Left kidney (tissue), 8 donors: ENCODE results near the gene ACOT11. TPM values are rescaled to one million over a fixed set of nuclear protein-coding genes. Genes with fewer than 3 reads are reported as not detected.
"Not testable (repeated sequence)": the region's sequence is repeated elsewhere in the genome, so short reads cannot be mapped to it uniquely, and the experiment has no call there.

Experiments used
- DNase-seq: peaks from one replicate; pipeline ENCODE4 v3.0.0-alpha.2; 2013
- long read RNA-seq, 8 donors: transcript quantifications; one replicate each; lab custom pipeline, GENCODE V29; 2026
- polyA plus RNA-seq: library from polyadenylated mRNA; unstranded; fragments of 120-200 nt; gene quantifications from one replicate; pipeline ENCODE4 v1.2.1, GENCODE V29; 2013; ENCODE audit not compliant: insufficient read length

ACOT11 gene
- 13.6 TPM for polyA plus RNA-seq
- long read RNA-seq, donor 1, partial matches to known transcripts: 0 of 1 reads
- long read RNA-seq, donor 1, other reads (novel, unspliced or antisense): 0 of 1 reads
- long read RNA-seq, donor 2, partial matches to known transcripts: 0 of 14 reads
- long read RNA-seq, donor 2, other reads (novel, unspliced or antisense): 13 of 14 reads
- long read RNA-seq, donor 3, partial matches to known transcripts: 0 of 7 reads
- long read RNA-seq, donor 3, other reads (novel, unspliced or antisense): 7 of 7 reads
- long read RNA-seq, donor 4, partial matches to known transcripts: 28 of 28 reads
- long read RNA-seq, donor 4, other reads (novel, unspliced or antisense): 0 of 28 reads
- long read RNA-seq, donor 5, partial matches to known transcripts: 0 of 11 reads
- long read RNA-seq, donor 5, other reads (novel, unspliced or antisense): 9 of 11 reads
- long read RNA-seq, donor 6, partial matches to known transcripts: 21 of 21 reads
- long read RNA-seq, donor 6, other reads (novel, unspliced or antisense): 0 of 21 reads
- long read RNA-seq, donor 7, partial matches to known transcripts: 40 of 51 reads
- long read RNA-seq, donor 7, other reads (novel, unspliced or antisense): 10 of 51 reads
- long read RNA-seq, donor 8: 0 reads

DNA sequence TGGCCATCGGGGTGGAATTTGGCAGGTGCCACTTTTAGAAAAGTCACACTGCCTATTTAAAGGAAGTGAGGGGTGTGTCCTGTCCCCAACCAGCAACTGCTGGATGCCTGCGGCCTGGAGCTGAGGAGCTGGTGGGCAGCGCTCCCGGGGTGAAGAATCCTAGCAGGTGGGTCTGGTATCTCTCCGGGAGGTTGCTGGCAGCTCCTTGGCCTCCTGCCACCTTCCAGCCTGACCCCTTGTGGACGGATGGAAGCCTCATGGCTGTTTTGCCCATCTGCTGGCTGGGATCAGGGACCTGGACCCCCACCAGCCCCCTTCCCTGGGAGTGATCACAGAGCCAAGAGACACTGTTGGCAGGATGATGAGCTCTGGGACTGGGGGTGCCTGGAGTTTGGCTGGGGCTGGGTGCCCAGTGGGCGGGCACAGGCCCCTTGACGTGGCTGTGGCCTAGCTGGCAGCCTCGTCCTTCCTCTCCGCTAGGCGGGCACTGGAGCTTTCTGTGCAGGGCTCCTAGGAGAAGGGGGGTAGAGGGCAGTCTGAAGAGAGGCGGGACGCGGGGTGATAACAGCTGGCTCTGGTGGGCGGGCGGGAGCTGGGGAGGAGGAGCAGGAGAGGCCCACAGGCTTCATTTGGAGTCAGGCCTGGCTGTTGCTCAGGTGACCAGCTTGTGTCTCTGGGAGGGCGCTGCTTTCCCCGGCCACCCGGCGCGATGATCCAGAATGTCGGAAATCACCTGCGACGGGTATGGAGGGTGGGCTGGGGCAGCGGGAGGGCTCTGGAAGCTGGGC, at the start of gene ACOT11:
ACOT11 (plus strand) TSS at position 628 of the 788 bp plus-strand sequence; CDS start at position 710, 82 bp downstream.
- DNase-seq: peak; percentile 85

GRCh38 chr1:54498383-54499096, 49.5 kb upstream of the ACOT11 start:
- no peak for DNase-seq

GRCh38 chr1:54499097-54499359, 49.0 kb upstream of the ACOT11 start:
- DNase-seq: no peak

DNA sequence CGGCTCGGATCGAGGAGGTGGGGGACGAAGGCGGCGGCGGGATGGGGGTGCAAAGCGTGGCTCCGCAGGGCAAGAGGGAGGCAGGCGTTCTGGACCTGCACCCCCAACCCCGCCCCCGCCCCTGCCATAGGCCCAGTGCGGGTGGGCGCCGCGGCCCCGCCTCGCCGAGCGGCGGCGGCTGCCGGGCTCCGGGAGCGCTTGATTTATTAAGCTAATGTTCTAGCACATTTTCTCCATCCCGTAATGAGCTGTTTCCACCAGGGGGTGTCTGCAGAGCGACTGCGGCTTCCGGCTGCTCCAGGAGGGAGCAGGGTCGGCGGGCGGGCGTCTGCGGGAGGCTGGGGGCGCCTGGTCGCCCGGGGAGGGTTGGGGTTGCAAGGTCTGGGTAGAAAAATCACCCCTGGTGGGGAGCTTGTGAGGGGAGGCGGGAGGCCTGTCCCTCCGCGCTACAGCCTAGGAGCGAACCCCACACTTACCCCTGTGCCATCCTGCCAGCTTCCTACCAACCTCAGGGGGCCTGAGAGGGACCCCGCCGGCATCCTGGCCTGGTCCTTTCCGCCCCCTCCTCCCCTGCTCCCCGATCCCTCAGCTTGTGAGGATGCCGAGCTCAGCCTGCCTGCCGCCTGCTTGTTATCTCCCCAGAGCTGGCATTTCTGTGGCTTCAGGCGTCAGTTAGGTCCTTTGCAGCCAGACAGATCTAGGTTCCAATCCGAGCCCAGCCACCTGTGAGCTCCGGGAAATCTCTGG, 48.5 kb upstream of the ACOT11 start:
- DNase-seq: no peak

DNA sequence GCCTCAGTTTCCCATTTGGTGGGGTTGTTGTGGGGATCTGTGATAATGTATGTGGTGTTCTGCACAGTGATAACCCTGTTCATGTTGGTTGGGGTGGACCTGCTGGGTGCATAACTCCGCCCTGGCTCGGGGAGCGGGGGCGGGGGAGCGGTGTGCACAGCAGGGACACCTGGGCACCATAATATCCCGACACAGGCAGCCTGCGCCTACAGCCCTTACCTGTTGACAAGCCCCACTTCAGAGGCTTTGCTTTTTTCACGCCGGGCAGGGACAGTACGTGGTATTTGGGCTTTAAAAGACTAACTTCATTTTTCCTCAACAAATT, 48.0 kb upstream of the ACOT11 start:
- no peak for DNase-seq

GRCh38 chr1:54501849-54502248, 46.2 kb upstream of the ACOT11 start:
- no peak for DNase-seq

DNA sequence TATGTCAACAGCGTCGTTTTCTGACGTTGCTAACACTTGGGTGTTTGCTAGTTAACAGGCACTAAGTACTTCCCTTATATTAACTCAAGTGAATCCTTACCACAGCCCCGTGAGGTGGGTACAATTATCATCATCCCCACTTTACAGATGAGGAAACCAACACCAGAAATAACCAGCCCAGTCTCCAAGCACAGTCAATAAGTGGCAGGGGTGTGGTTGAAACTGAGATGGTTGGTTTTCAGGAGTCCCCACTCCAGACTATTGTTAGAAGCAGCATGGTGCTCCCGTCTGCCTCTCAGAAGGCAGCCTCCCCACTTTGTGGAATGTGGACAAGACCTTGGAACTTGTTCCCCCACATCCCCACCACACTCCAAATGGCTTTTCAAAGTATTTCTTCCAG, 45.7 kb upstream of the ACOT11 start:
- no peak for DNase-seq

- DNase-seq: no peak
Measured at GRCh38 chr1:54506594-54506993, 41.4 kb upstream of the ACOT11 start.

GRCh38 chr1:54507033-54507870, 40.8 kb upstream of the ACOT11 start:
- no peak for DNase-seq

- no peak for DNase-seq
Measured at GRCh38 chr1:54510715-54511270, 37.2 kb upstream of the ACOT11 start.

DNA sequence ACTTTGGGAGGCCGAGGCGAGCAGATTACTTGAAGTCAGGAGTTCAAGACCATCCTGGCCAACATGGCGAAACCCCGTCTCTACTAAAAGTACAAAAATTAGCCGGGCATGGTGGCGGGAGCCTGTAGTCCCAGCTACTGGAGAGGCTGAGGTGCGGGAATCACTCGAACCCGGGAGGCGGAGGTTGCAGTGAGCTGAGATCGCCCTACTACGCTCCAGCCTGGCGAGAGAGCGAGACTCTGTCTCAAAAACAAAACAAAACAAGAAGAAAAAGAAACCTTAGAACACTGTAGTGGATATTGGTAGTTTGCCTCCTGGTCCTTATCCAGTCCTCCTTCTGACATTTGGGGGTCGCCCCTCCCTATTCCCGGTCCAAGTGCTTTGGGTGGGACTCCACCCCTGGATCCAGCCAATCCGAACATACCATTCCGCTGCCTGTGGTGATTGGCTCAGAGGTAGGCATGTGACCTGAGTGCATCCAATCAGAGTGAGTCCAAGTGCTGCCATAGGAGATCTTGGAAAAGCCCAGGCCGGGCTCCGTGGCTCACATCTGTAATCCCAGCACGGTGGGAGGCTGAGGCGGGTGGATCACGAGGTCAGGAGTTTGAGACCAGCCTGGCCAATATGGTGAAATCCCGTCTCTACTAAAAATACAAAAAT, 34.0 kb upstream of the ACOT11 start:
- DNase-seq: not testable (repeated sequence)

- DNase-seq: no peak
Measured at GRCh38 chr1:54516249-54516920, 31.6 kb upstream of the ACOT11 start.

DNA sequence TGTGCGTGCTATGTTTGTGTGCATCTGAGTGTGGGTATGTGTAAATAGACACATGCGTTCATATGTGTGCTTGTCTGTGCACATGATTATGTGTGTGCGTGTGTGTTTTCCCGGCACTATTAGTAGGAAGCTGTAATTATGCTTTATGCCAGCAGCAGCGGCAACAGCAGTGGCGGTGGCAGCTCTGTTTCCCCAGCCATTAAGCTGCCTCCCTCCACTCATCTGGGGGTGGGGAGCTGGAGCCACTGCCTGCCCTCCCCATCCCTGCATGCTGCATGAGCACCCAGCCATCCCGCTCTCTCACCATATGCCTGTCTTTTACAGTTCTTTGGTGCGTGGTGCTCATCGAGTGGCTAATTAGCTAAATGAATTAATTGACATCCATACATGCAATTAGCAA, 30.5 kb upstream of the ACOT11 start:
- DNase-seq: no peak

DNA sequence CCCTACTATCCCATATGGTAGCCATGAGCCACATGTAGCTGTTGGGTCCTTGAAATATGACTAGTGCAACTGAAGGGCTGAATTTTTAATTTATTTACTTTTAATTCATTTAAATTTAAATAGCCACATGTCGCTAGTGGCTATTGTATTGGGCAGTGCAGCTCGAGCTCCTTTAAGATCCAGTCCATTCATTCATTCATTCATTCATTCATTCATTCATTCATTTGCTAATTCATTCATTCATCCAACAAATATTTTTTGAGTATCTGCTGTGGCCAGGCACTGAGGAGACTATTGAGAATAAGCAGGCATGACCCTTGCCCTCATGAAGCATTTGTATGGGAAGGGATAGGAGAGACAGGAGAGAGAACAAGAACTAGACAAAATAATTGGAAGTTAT, 29.5 kb upstream of the ACOT11 start:
- DNase-seq: no peak

DNA sequence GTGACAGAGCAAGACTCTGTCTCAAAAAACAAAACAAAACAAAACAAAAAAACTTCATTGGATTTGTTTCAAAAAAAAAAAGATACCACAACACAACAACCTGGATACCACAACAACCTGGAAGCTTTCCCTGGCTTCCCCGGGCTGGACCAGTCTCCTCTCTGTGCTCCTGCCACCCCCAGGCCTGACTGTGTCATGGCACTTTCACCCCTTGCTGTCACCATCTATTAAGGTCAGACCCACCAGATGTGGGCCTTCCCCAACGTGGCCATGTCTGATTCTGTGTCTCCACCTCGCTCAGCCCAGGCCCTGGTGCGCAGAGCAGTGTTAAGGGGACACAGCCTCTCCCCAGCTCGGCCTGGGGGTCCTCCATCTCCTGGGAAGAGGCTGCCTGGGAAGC, 28.3 kb upstream of the ACOT11 start:
- no peak for DNase-seq

DNA sequence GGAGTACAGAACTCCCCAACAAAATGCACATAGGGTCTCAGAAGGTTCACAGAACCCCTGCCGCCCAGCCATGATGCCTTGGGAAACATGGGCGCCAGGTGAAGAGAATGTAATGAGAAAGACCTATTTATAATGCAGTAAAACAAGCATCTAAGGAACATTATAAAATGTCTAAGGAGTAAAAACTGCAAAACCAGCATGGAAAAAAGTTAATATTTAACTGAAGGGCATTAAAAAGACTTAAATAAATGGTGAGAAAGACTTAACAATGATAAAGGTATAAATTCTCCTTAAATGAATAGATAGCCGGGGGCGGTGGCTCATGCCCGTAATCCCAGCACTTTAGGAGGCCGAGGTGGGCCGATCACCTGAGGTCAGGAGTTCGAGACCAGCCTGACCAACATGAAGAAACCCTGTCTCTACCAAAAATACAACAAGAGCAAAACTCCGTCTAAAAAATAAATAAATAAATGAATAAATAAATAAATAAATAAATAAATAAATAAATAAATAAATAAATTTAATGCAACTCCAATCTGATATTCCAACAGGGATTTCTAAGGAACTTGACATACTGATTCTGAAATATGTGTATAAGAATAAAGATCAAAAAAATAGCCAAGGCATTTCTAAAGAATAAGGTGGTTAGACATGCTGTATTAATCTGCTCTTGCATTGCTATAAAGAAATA, 27.3 kb upstream of the ACOT11 start:
- DNase-seq: no peak

- not testable (repeated sequence) for DNase-seq
Measured at GRCh38 chr1:54526565-54526964, 21.5 kb upstream of the ACOT11 start.

DNA sequence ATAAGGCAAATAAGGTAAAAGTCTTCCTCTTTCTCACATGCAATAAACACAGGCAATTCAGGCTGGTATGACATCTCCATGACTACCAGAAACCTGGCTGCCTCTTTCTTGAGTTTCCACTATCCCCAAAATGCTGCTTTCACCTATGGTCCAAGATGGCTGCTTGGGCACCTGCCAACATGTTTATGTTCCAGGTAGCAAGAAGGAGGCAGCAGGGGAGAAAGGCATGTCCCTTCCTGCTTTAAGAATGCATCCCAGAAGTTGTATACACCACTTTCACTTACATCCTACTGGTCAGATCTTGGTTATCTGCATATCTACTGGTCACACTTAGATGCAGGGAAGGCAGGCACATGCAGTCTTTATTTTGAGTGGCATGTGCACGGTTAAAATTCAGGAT, 19.4 kb upstream of the ACOT11 start:
- no peak for DNase-seq

- DNase-seq: no peak
Measured at GRCh38 chr1:54532033-54532432, 16.0 kb upstream of the ACOT11 start.
